ENCODE results near the gene FRMD1. TPM values are rescaled to one million over a fixed set of nuclear protein-coding genes. Genes with fewer than 3 reads are reported as not detected.
A peak's percentile ranks its signal among the peaks of the same experiment; 100 is the strongest.

The FRMD1 gene
- total RNA-seq, 4 donors from 2014 or later = 0.04 to 0.12 TPM; not detected in 2

GRCh38 chr6:168015009-168015408 lies 64.0 kb downstream of the FRMD1 start:
- no peaks in the 10 kb centered on the region for H3K4me1 ChIP-seq
- no peaks in the 10 kb centered on the region for H3K36me3 ChIP-seq
- no peak overlapping the region for H3K4me3 ChIP-seq
- ATAC-seq (no peak), DNase-seq (no peak)
- H3K9me3 ChIP-seq = peaks cover 0 to 10% (median 0%) of the 10 kb centered on the region in 3 donors
- no peak for TF ChIP-seq POLR2A (IDR thresholded peaks at IDR 0.05)
- no peak for TF ChIP-seq CTCF (IDR thresholded peaks at IDR 0.05 in 4 of 5, conservative IDR thresholded peaks at IDR 0.05 in 1 of 5)
- H3K27me3 ChIP-seq = peaks cover 0 to 2% (median 0%) of the 10 kb centered on the region in 3 donors
- in situ Hi-C loops (cut with MboI; ENCODE audit: low sequenced_read_pairs in 4 of 4) = no loop called here
- intact Hi-C loops (cut with DNase I; ENCODE audit: low total_unique reads) = no loop called here
- H3K27ac ChIP-seq = no peak overlapping the region

- ATAC-seq = no peak
Measured at GRCh38 chr6:168014428-168014827, 64.6 kb downstream of the FRMD1 start.

GRCh38 chr6:168013250-168013915 lies 65.6 kb downstream of the FRMD1 start:
- peaks cover 0 to 10% (median 0%) of the 10 kb centered on the region in 3 donors for H3K9me3 ChIP-seq
- peaks cover 0 to 2% (median 0%) of the 10 kb centered on the region in 3 donors for H3K27me3 ChIP-seq
- no peaks in the 10 kb centered on the region for H3K36me3 ChIP-seq
- ATAC-seq = no peak
- H3K27ac ChIP-seq = no peak overlapping the region
- no peak for DNase-seq
- in situ Hi-C loops (cut with MboI; ENCODE audit: low sequenced_read_pairs in 4 of 4) (no loop called here), intact Hi-C loops (cut with DNase I; ENCODE audit: low total_unique reads) (no loop called here)
- H3K4me1 ChIP-seq = no peaks in the 10 kb centered on the region
- TF ChIP-seq POLR2A (IDR thresholded peaks at IDR 0.05) (no peak), CTCF (IDR thresholded peaks at IDR 0.05 in 4 of 5, conservative IDR thresholded peaks at IDR 0.05 in 1 of 5) (no peak)
- no peak overlapping the region for H3K4me3 ChIP-seq

More at GRCh38 chr6:168014428-168014827, 64.6 kb downstream of the FRMD1 start:
- Histone ChIP-seq H3K9me3 (peaks cover 0 to 10% (median 0%) of the 10 kb centered on the region in 3 donors), H3K4me3 (no peak overlapping the region), H3K27me3 (peaks cover 0 to 2% (median 0%) of the 10 kb centered on the region in 3 donors), H3K27ac (peak overlapping the region in 1 of 4 donors; percentile 14), H3K36me3 (no peaks in the 10 kb centered on the region), H3K4me1 (no peaks in the 10 kb centered on the region)
- in situ Hi-C loops (cut with MboI; ENCODE audit: low sequenced_read_pairs in 4 of 4) (no loop called here), intact Hi-C loops (cut with DNase I; ENCODE audit: low total_unique reads) (no loop called here)
- TF ChIP-seq CTCF (IDR thresholded peaks at IDR 0.05 in 4 of 5, conservative IDR thresholded peaks at IDR 0.05 in 1 of 5) = no peak
- no peak for TF ChIP-seq POLR2A (IDR thresholded peaks at IDR 0.05)
- DNase-seq = no peak

GRCh38 chr6:168012431-168013249 lies 66.4 kb downstream of the FRMD1 start:
- H3K36me3 ChIP-seq = no peaks in the 10 kb centered on the region
- no peak for TF ChIP-seq POLR2A (IDR thresholded peaks at IDR 0.05)
- TF ChIP-seq CTCF (IDR thresholded peaks at IDR 0.05 in 4 of 5, conservative IDR thresholded peaks at IDR 0.05 in 1 of 5) = no peak
- peaks cover 0 to 2% (median 0%) of the 10 kb centered on the region in 3 donors for H3K27me3 ChIP-seq
- in situ Hi-C loops (cut with MboI; ENCODE audit: low sequenced_read_pairs in 4 of 4) (no loop called here), intact Hi-C loops (cut with DNase I; ENCODE audit: low total_unique reads) (no loop called here)
- H3K27ac ChIP-seq = no peak overlapping the region
- H3K4me1 ChIP-seq = no peaks in the 10 kb centered on the region
- no peak overlapping the region for H3K4me3 ChIP-seq
- no peak for ATAC-seq
- DNase-seq = no peak
- H3K9me3 ChIP-seq = peaks cover 0 to 10% (median 0%) of the 10 kb centered on the region in 3 donors

Data from gastrocnemius medialis (tissue), 4 donors.